Keratinocyte (primary cell): ENCODE measurements around the gene DPCD. TPM values are rescaled to one million over a fixed set of nuclear protein-coding genes. Genes with fewer than 3 reads are reported as not detected.

Source experiments
- DNase-seq: peaks from one replicate; pipeline ENCODE4 v3.0.0-alpha.2; 2011; ENCODE audit warnings: low read depth, missing footprints, low spot score
- FAIRE-seq: peaks from 2 replicates; lab custom pipeline; 2011; peaks lifted over from hg19 to GRCh38; lab: Jason Lieb, UNC
- H2AFZ ChIP-seq: 2 replicates; pipeline ENCODE4 v1.6.0; 2012; ENCODE audit warnings: low read length, control low read depth, inconsistent platforms; ENCODE audit not compliant: control insufficient read depth
- H3K27ac ChIP-seq: 2 replicates; pipeline ENCODE4 v1.5.1; 2011; ENCODE audit warnings: low read length; ENCODE audit not compliant: control insufficient read depth, insufficient read depth
- H3K27me3 ChIP-seq: 3 replicates; pipeline ENCODE4 v1.6.0; 2011; ENCODE audit warnings: low read length; ENCODE audit not compliant: control insufficient read depth, insufficient read depth; ENCODE audit errors: extremely low read depth
- H3K36me3 ChIP-seq, 2 experiments: 2 replicates in 1 of 2; 3 replicates in 1 of 2; pipeline ENCODE4 v1.5.1; 2011; ENCODE audit warnings: low read length in 2 of 2, mild to moderate bottlenecking in 1 of 2; ENCODE audit not compliant: control insufficient read depth in 2 of 2, insufficient read depth in 2 of 2; ENCODE audit errors: extremely low read depth in 1 of 2
- H3K4me1 ChIP-seq: 3 replicates; pipeline ENCODE4 v1.5.1; 2011; ENCODE audit warnings: low read length; ENCODE audit not compliant: control insufficient read depth, insufficient read depth; ENCODE audit errors: extremely low read depth
- H3K4me2 ChIP-seq: 3 replicates; pipeline ENCODE4 v1.6.0; 2011; ENCODE audit warnings: low read depth, low read length; ENCODE audit not compliant: control insufficient read depth, insufficient read depth; ENCODE audit errors: extremely low read depth
- H3K4me3 ChIP-seq, 3 experiments: fragments of 200-600 bp in 1 of 3; sonication (generic) in 1 of 3; 2 replicates in 2 of 3; 3 replicates in 1 of 3; pipeline ENCODE4 v1.5.1; 2011 to 2016; ENCODE audit warnings: low read length in 3 of 3, mild to moderate bottlenecking in 3 of 3, control low read depth in 2 of 3, inconsistent platforms in 1 of 3, low read depth in 1 of 3, mixed read lengths in 1 of 3, mixed run types in 1 of 3, moderate library complexity in 1 of 3; ENCODE audit not compliant: control insufficient read depth in 2 of 3, insufficient read depth in 2 of 3; ENCODE audit errors: extremely low read depth in 1 of 3
- H3K79me2 ChIP-seq: 2 replicates; pipeline ENCODE4 v1.6.0; 2012; ENCODE audit warnings: low read length; ENCODE audit not compliant: control insufficient read depth, insufficient read depth
- H3K9ac ChIP-seq: 3 replicates; pipeline ENCODE4 v1.6.0; 2011; ENCODE audit warnings: low read length; ENCODE audit not compliant: control insufficient read depth, insufficient read depth; ENCODE audit errors: extremely low read depth
- H3K9me1 ChIP-seq: 3 replicates; pipeline ENCODE4 v1.6.0; 2011; ENCODE audit warnings: low read length; ENCODE audit not compliant: control insufficient read depth, insufficient read depth; ENCODE audit errors: extremely low read depth
- H3K9me3 ChIP-seq: 2 replicates; pipeline ENCODE4 v1.5.1; 2012; ENCODE audit warnings: low read depth, low read length; ENCODE audit not compliant: control insufficient read depth
- H4K20me1 ChIP-seq: 3 replicates; pipeline ENCODE4 v1.6.0; 2011; ENCODE audit warnings: low read length; ENCODE audit not compliant: control insufficient read depth, insufficient read depth; ENCODE audit errors: extremely low read depth
- EZH2 ChIP-seq: IDR thresholded peaks from one replicate; pipeline ENCODE4 v1.6.1; 2012; ENCODE audit warnings: inconsistent platforms, mild to moderate bottlenecking, low read length, moderate library complexity
- dilution Hi-C: fragments of 300-500 bp; cut with MboI; formaldehyde crosslinking; loops from one replicate; pipeline ENCODE4 v1.7.0; 2020; ENCODE audit warnings: low sequenced_read_pairs; ENCODE audit not compliant: extremely low pct_ligation_motif_present
- polyA plus RNA-seq, 5 experiments: library from polyadenylated mRNA; depleted of rRNA in 3 of 5; stranded (reverse) in 3 of 5; stranded (forward) in 1 of 5; unstranded in 1 of 5; fragments of >200 nt; gene quantifications; 1 replicate in 1 of 5; 2 replicates in 3 of 5; 3 replicates in 1 of 5; pipeline versions ENCODE4 v1.2.1 to v1.2.3, GENCODE V29; 2011 to 2012; ENCODE audit warnings: missing spikeins in 2 of 5, low read depth in 1 of 5, low replicate concordance in 1 of 5
- TF ChIP-seq, protein P1 (sequence below), 3 experiments: IDR thresholded peaks in 1 of 3; conservative IDR thresholded peaks in 1 of 3; optimal IDR thresholded peaks in 1 of 3; 2 replicates in 2 of 3; 3 replicates in 1 of 3; pipeline versions ENCODE3 to v1.5.1; 2011; ENCODE audit warnings: low read length in 3 of 3, mild to moderate bottlenecking in 3 of 3, moderate library complexity in 2 of 3, control low read depth in 1 of 3, inconsistent platforms in 1 of 3; ENCODE audit not compliant: insufficient read depth in 2 of 3; ENCODE audit errors: extremely low read depth in 1 of 3

The DPCD gene
- polyA plus RNA-seq, 1 donor (not counting 4 experiments of a cell fraction or from before 2014, with no cell fraction given) = 58.1 TPM

DNA sequence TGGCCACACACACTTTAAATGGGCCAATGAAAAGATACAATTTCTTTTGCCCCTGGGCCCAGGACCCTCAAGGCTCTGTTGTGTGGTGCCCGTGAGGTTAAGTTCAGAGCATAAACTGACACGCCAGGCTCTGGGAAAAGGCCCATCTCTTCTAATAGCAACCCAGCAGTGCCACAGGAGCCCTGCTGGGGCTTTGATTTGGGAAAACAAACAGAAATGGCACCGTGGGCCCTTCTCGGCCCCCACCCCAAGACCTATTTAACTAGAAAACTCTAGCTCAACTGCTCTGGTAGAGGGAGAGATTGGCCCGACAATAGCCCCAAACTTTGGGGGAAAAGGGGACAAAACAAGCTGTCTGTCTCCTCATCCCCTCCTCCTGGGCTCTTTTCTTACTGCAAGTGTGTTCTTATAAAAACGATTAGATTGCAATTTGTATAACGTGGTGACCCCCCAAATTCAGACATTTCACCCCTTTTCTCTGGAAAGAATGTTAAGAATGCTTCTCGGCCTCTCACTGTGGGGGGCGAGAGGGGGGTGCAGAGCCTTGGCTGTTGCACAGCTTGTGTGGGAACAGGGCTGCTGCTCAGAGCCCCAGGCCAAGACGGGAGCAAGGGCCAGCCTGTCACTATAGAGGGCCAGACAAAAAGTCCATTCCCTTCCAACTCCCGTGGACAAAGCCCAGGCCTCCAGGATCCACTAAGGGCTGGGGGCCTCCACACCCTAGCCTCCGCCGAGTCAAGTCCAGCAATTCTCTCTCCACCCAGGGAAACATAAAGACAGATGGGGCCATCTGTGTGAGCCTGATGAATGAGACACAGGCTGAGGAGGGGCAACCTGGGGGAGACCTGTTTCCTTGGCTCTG is 26.8 kb downstream of the DPCD start:
- dilution Hi-C loops = no loop called here
- H3K27ac ChIP-seq = no peak overlapping the region
- FAIRE-seq = no peak
- TF ChIP-seq, protein P1, sequence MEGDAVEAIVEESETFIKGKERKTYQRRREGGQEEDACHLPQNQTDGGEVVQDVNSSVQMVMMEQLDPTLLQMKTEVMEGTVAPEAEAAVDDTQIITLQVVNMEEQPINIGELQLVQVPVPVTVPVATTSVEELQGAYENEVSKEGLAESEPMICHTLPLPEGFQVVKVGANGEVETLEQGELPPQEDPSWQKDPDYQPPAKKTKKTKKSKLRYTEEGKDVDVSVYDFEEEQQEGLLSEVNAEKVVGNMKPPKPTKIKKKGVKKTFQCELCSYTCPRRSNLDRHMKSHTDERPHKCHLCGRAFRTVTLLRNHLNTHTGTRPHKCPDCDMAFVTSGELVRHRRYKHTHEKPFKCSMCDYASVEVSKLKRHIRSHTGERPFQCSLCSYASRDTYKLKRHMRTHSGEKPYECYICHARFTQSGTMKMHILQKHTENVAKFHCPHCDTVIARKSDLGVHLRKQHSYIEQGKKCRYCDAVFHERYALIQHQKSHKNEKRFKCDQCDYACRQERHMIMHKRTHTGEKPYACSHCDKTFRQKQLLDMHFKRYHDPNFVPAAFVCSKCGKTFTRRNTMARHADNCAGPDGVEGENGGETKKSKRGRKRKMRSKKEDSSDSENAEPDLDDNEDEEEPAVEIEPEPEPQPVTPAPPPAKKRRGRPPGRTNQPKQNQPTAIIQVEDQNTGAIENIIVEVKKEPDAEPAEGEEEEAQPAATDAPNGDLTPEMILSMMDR (optimal IDR thresholded peaks at IDR 0.05 in 1 of 3, IDR thresholded peaks at IDR 0.05 in 1 of 3, conservative IDR thresholded peaks at IDR 0.05 in 1 of 3; ENCODE audit: extremely low read depth in 1 of 3, insufficient read depth in 2 of 3, low read length in 3 of 3) = no peak
- TF ChIP-seq EZH2 = no peak
- H3K27me3 ChIP-seq = no peaks in the 10 kb centered on the region
- H3K9me3 ChIP-seq = no peaks in the 10 kb centered on the region
- H3K79me2 ChIP-seq = no peaks in the 10 kb centered on the region
- peaks cover 20 to 25% of the 10 kb centered on the region in 2 experiments for H3K36me3 ChIP-seq
- no peak overlapping the region for H2AFZ ChIP-seq
- no peak for DNase-seq
- H3K4me2 ChIP-seq = no peak overlapping the region
- no peak overlapping the region for H3K9ac ChIP-seq
- no peaks in the 10 kb centered on the region for H4K20me1 ChIP-seq
- no peaks in the 10 kb centered on the region for H3K4me1 ChIP-seq
- H3K4me3 ChIP-seq = no peak overlapping the region
- H3K9me1 ChIP-seq = no peaks in the 10 kb centered on the region

DNA sequence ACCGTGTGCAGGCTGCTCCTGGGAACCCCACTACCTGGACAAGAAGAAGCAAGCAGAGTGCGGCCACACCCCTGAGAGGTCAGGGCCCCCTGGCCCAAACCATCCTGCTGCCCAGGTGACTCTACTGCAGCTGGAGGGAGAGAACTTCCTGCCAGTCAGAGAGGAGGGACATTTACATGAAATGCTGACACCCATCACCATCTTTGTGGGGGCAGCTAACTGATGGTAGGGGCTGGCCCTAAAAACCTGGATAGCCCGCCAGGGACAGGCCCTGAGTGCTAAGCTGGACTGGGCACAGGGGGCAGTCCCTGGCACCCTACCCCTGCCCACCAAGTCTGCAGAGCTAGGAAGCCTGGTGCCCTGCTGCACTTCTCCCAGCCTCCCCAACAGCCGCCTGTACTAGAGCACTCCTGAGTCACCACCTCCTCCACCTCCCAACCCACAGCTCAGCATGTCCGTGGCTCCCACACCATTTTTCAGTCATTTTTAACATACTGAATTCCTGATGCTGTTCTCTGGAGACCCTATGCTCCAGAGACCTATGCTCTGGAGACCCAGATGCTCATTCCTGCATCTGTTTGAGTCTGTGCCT is 27.5 kb downstream of the DPCD start:
- Histone ChIP-seq H3K79me2 (no peaks in the 10 kb centered on the region), H3K27me3 (no peaks in the 10 kb centered on the region), H3K9me1 (no peaks in the 10 kb centered on the region), H4K20me1 (no peaks in the 10 kb centered on the region), H3K9ac (no peak overlapping the region), H3K36me3 (peaks cover 15 to 21% of the 10 kb centered on the region in 2 experiments), H3K4me3 (no peak overlapping the region), H3K27ac (no peak overlapping the region), H3K9me3 (no peaks in the 10 kb centered on the region), H3K4me1 (no peaks in the 10 kb centered on the region), H2AFZ (no peak overlapping the region), H3K4me2 (no peak overlapping the region)
- no peak for TF ChIP-seq EZH2
- no peak for DNase-seq
- dilution Hi-C loops = no loop called here
- FAIRE-seq = no peak
